A549 (cell line): ENCODE measurements around the gene ZNF423.

Source experiments
- CBX2 ChIP-seq: fragments of 200-600 bp; sonication (generic); IDR thresholded peaks from 2 replicates; pipeline ENCODE4 v1.6.1; 2016; ENCODE audit warnings: low read depth, mild to moderate bottlenecking, borderline replicate concordance
- EP300 ChIP-seq, 2 experiments: fragments of >200 bp; sonication (Bioruptor Twin); formaldehyde crosslinking; IDR thresholded peaks; 2 replicates in 1 of 2; 3 replicates in 1 of 2; pipeline ENCODE4 v1.6.1; 2016 to 2017
- HEYL ChIP-seq: fragments of 250-450 bp; sonication (Bioruptor Pico); IDR thresholded peaks from 2 replicates; pipeline ENCODE4 v1.8.0; 2021; ENCODE audit warnings: mild to moderate bottlenecking, moderate library complexity
- JUN ChIP-seq, 2 experiments: fragments of >200 bp; sonication (Bioruptor Twin); formaldehyde crosslinking; IDR thresholded peaks; 2 replicates in 1 of 2; 3 replicates in 1 of 2; pipeline ENCODE4 v1.6.1; 2016 to 2017
- MAFK ChIP-seq: fragments of 450-650 bp; IDR thresholded peaks from 2 replicates; pipeline ENCODE4 v1.6.1; 2014; ENCODE audit not compliant: partially characterized antibody
- NR3C1 ChIP-seq: fragments of >200 bp; sonication (Bioruptor Twin); formaldehyde crosslinking; IDR thresholded peaks from 3 replicates; pipeline ENCODE4 v1.6.1; 2017
- RARB ChIP-seq: fragments of 250-450 bp; sonication (Bioruptor Pico); IDR thresholded peaks from 2 replicates; pipeline ENCODE4 v1.8.0; 2021; ENCODE audit warnings: mild to moderate bottlenecking, moderate library complexity
- RFX5 ChIP-seq: fragments of 450-650 bp; IDR thresholded peaks from 2 replicates; pipeline ENCODE4 v1.7.1; 2014; ENCODE audit warnings: antibody characterized with exemption, mild to moderate bottlenecking, moderate library complexity
- ZFP36 ChIP-seq: fragments of 450-650 bp; IDR thresholded peaks from 2 replicates; pipeline ENCODE4 v1.6.1; 2014; ENCODE audit warnings: borderline replicate concordance; ENCODE audit not compliant: partially characterized antibody
- TF ChIP-seq, protein P1 (sequence below): fragments of >200 bp; sonication (Bioruptor Twin); formaldehyde crosslinking; IDR thresholded peaks from 3 replicates; pipeline ENCODE4 v1.5.1; 2016
- TF ChIP-seq, protein P2 (sequence below): fragments of 150-350 bp; IDR thresholded peaks from 2 replicates; pipeline ENCODE4 v1.6.1; 2014; ENCODE audit warnings: low read depth, mild to moderate bottlenecking, low read length
- TF ChIP-seq, protein P3 (sequence below): fragments of 450-650 bp; IDR thresholded peaks from 2 replicates; pipeline ENCODE4 v1.6.1; 2014; ENCODE audit warnings: antibody characterized with exemption
- TF ChIP-seq, protein P4 (sequence below): fragments of 200-600 bp; sonication (generic); IDR thresholded peaks from 2 replicates; pipeline ENCODE4 v1.6.1; 2016; ENCODE audit warnings: antibody characterized with exemption, mild to moderate bottlenecking, moderate library complexity

DNA sequence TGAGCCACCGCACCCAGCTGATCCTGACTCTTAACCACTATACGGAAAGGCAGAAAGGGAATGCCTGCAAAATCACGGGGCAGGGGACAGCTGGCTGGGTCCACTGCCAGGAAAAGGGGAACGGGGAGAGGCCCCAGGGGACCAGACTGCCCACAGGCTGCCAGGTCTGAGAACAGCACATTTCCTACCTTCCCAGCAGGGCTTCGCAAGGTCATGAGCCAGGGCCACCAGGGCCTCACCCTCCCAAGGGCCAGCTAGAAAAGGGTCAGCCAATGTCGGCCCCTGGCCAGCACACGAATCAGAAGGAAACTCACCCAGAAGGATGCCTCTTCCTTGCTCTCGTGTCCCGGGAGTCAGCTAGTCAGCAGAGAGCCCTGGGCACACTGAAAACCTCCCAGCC is 118.4 kb downstream of the ZNF423 start:
- TF ChIP-seq, protein P1, sequence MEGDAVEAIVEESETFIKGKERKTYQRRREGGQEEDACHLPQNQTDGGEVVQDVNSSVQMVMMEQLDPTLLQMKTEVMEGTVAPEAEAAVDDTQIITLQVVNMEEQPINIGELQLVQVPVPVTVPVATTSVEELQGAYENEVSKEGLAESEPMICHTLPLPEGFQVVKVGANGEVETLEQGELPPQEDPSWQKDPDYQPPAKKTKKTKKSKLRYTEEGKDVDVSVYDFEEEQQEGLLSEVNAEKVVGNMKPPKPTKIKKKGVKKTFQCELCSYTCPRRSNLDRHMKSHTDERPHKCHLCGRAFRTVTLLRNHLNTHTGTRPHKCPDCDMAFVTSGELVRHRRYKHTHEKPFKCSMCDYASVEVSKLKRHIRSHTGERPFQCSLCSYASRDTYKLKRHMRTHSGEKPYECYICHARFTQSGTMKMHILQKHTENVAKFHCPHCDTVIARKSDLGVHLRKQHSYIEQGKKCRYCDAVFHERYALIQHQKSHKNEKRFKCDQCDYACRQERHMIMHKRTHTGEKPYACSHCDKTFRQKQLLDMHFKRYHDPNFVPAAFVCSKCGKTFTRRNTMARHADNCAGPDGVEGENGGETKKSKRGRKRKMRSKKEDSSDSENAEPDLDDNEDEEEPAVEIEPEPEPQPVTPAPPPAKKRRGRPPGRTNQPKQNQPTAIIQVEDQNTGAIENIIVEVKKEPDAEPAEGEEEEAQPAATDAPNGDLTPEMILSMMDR, result no peak
- TF ChIP-seq RARB (CRISPR knock-in tag), result no peak
- TF ChIP-seq, protein P2, sequence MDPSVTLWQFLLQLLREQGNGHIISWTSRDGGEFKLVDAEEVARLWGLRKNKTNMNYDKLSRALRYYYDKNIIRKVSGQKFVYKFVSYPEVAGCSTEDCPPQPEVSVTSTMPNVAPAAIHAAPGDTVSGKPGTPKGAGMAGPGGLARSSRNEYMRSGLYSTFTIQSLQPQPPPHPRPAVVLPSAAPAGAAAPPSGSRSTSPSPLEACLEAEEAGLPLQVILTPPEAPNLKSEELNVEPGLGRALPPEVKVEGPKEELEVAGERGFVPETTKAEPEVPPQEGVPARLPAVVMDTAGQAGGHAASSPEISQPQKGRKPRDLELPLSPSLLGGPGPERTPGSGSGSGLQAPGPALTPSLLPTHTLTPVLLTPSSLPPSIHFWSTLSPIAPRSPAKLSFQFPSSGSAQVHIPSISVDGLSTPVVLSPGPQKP, result no peak
- TF ChIP-seq, protein P3, sequence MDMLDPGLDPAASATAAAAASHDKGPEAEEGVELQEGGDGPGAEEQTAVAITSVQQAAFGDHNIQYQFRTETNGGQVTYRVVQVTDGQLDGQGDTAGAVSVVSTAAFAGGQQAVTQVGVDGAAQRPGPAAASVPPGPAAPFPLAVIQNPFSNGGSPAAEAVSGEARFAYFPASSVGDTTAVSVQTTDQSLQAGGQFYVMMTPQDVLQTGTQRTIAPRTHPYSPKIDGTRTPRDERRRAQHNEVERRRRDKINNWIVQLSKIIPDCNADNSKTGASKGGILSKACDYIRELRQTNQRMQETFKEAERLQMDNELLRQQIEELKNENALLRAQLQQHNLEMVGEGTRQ, result no peak
- no peak for TF ChIP-seq NR3C1
- TF ChIP-seq, protein P4, sequence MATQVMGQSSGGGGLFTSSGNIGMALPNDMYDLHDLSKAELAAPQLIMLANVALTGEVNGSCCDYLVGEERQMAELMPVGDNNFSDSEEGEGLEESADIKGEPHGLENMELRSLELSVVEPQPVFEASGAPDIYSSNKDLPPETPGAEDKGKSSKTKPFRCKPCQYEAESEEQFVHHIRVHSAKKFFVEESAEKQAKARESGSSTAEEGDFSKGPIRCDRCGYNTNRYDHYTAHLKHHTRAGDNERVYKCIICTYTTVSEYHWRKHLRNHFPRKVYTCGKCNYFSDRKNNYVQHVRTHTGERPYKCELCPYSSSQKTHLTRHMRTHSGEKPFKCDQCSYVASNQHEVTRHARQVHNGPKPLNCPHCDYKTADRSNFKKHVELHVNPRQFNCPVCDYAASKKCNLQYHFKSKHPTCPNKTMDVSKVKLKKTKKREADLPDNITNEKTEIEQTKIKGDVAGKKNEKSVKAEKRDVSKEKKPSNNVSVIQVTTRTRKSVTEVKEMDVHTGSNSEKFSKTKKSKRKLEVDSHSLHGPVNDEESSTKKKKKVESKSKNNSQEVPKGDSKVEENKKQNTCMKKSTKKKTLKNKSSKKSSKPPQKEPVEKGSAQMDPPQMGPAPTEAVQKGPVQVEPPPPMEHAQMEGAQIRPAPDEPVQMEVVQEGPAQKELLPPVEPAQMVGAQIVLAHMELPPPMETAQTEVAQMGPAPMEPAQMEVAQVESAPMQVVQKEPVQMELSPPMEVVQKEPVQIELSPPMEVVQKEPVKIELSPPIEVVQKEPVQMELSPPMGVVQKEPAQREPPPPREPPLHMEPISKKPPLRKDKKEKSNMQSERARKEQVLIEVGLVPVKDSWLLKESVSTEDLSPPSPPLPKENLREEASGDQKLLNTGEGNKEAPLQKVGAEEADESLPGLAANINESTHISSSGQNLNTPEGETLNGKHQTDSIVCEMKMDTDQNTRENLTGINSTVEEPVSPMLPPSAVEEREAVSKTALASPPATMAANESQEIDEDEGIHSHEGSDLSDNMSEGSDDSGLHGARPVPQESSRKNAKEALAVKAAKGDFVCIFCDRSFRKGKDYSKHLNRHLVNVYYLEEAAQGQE, result no peak
- no peak for TF ChIP-seq JUN (IDR thresholded peaks at IDR 0.05)
- no peak for TF ChIP-seq EP300 (IDR thresholded peaks at IDR 0.05)
- TF ChIP-seq ZFP36, result no peak
- TF ChIP-seq MAFK, result no peak
- no peak for TF ChIP-seq HEYL (CRISPR knock-in tag)
- no peak for TF ChIP-seq RFX5
- TF ChIP-seq CBX2, result no peak
